ENCODE data around the gene FAM222A.

Gene FAM222A

DNA sequence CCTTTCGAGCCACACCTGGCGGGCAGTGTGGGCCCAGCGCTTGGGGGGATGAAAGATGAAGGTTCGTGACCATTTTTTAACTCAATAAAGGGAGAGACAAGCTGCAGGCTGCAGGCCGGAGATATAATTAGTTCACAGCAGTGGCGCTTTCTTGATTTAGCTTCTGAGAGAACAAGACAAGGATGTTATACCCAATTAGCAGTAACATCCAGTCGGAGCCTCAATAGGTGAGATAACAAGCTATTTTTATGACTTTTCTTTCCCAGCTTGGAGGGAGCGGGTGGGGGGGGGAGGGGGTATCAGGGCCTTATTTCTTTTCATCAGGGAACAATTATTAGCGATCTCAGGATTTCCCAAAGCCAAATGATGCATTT, 9.1 kb downstream of the FAM222A start:
- Histone ChIP-seq H2AK5ac (ENCODE audit: low read depth, low read length) (peak overlapping the region; percentile 86), H2BK120ac (ENCODE audit: low read depth, low read length) (no peak overlapping the region), H2BK15ac (ENCODE audit: low read length) (no peak overlapping the region), H3K14ac (ENCODE audit: low read length) (no peak overlapping the region), H4K91ac (ENCODE audit: low read depth, low read length, poor library complexity) (no peak overlapping the region), H3K18ac (ENCODE audit: low read length) (peak overlapping the region; percentile 78), H4K8ac (ENCODE audit: low read depth, low read length) (no peak overlapping the region), H3K79me1 (ENCODE audit: low read depth, low read length) (peaks cover 16% of the 10 kb centered on the region), H3K27ac (replicated peaks; ENCODE audit: low read length) (peak overlapping the region; percentile 45), H3K9me3 (replicated peaks in 1 of 2; ENCODE audit: control insufficient read depth in 2 of 2, insufficient read depth in 1 of 2, low read depth in 1 of 2, low read length in 2 of 2) (no peaks in the 10 kb centered on the region), H3K4me1 (ENCODE audit: control insufficient read depth in 2 of 2, insufficient read depth in 1 of 2, low read depth in 1 of 2, low read length in 2 of 2) (peaks cover 51 to 66% of the 10 kb centered on the region in 2 donors), H2AFZ (ENCODE audit: low read length) (no peak overlapping the region), H3K36me3 (replicated peaks in 1 of 2; ENCODE audit: control insufficient read depth in 2 of 2, insufficient read depth in 2 of 2, low read length in 2 of 2) (no peaks in the 10 kb centered on the region), H3K4me2 (ENCODE audit: insufficient read depth, low read length, poor library complexity, severe bottlenecking) (peak overlapping the region; percentile 35), H3K4ac (ENCODE audit: low read length) (no peak overlapping the region), H2BK12ac (ENCODE audit: low read length) (no peak overlapping the region), H3K23ac (ENCODE audit: low read depth, low read length, poor library complexity) (no peak overlapping the region), H3K27me3 (ENCODE audit: control insufficient read depth in 3 of 3, insufficient read depth in 3 of 3, low read depth in 1 of 3, low read length in 3 of 3) (peaks cover 0 to 46% (median 2%) of the 10 kb centered on the region in 3 experiments), H2BK5ac (ENCODE audit: low read length) (no peak overlapping the region), H3K9ac (ENCODE audit: low read depth, low read length, poor library complexity) (no peak overlapping the region), H3K4me3 (ENCODE audit: low read length in 2 of 2) (no peak overlapping the region)
- no CpG with 5 or more reads among the region's 9 CpGs for WGBS, 2 donors (ENCODE audit: extremely low coverage in 2 of 2, insufficient read length in 2 of 2, insufficient replicate concordance in 1 of 2)
- DNase-seq (ENCODE audit: low spot score) = no peak

DNA sequence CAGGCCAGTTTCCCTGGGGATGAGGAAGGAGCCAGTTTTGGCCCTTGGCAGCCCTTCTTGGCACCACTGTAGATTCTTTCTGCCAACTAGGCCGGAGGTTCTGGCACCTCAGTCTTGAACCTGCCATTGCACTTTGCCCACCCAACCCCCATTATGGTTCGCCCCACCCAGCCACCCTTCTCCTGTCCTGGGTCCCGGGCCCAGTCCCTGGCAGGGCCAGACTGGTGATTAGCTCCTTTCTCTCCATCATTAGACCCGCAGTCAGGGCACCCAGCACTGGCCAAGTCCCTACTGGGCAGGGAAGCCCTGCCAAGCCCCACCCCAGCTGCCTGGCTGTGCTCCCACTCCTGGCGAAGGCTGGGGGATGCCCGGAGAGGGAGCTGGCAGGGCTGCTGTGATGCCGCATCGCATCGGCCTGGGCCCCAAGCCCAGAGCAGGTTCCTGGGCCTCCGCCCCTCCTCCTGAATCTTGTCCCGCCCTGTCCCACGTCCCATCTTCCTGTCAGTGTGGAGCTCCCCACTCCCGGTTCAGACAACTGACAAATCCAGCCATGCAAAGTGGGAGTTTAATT, 9.8 kb downstream of the FAM222A start:
- Histone ChIP-seq H3K23ac (ENCODE audit: low read depth, low read length, poor library complexity) (peak overlapping the region; percentile 29), H3K79me1 (ENCODE audit: low read depth, low read length) (peaks cover 14% of the 10 kb centered on the region), H2AK5ac (ENCODE audit: low read depth, low read length) (peak overlapping the region; percentile 42), H4K91ac (ENCODE audit: low read depth, low read length, poor library complexity) (peak overlapping the region; percentile 10), H3K27me3 (ENCODE audit: control insufficient read depth in 3 of 3, insufficient read depth in 3 of 3, low read depth in 1 of 3, low read length in 3 of 3) (peaks cover 0 to 43% (median 2%) of the 10 kb centered on the region in 3 experiments), H2BK12ac (ENCODE audit: low read length) (peak overlapping the region; percentile 33), H3K36me3 (replicated peaks in 1 of 2; ENCODE audit: control insufficient read depth in 2 of 2, insufficient read depth in 2 of 2, low read length in 2 of 2) (no peaks in the 10 kb centered on the region), H3K4ac (ENCODE audit: low read length) (no peak overlapping the region), H2BK15ac (ENCODE audit: low read length) (peak overlapping the region; percentile 72), H3K4me1 (ENCODE audit: control insufficient read depth in 2 of 2, insufficient read depth in 1 of 2, low read depth in 1 of 2, low read length in 2 of 2) (peaks cover 48 to 68% of the 10 kb centered on the region in 2 donors), H2BK5ac (ENCODE audit: low read length) (peak overlapping the region; percentile 43), H3K4me3 (ENCODE audit: low read length in 2 of 2) (no peak overlapping the region), H2BK120ac (ENCODE audit: low read depth, low read length) (no peak overlapping the region), H3K9me3 (replicated peaks in 1 of 2; ENCODE audit: control insufficient read depth in 2 of 2, insufficient read depth in 1 of 2, low read depth in 1 of 2, low read length in 2 of 2) (no peaks in the 10 kb centered on the region), H3K27ac (replicated peaks; ENCODE audit: low read length) (no peak overlapping the region), H3K4me2 (ENCODE audit: insufficient read depth, low read length, poor library complexity, severe bottlenecking) (no peak overlapping the region), H4K8ac (ENCODE audit: low read depth, low read length) (no peak overlapping the region), H2AFZ (ENCODE audit: low read length) (no peak overlapping the region), H3K14ac (ENCODE audit: low read length) (no peak overlapping the region), H3K18ac (ENCODE audit: low read length) (peak overlapping the region; percentile 88), H3K9ac (ENCODE audit: low read depth, low read length, poor library complexity) (peak overlapping the region; percentile 33)
- DNase-seq (ENCODE audit: low spot score) = no peak
- no CpG with 5 or more reads among the region's 13 CpGs for WGBS, 2 donors (ENCODE audit: extremely low coverage in 2 of 2, insufficient read length in 2 of 2, insufficient replicate concordance in 1 of 2)

GRCh38 chr12:109724321-109724892, 10.8 kb downstream of the FAM222A start:
- no peaks in the 10 kb centered on the region for H3K36me3 ChIP-seq (replicated peaks in 1 of 2; ENCODE audit: control insufficient read depth in 2 of 2, insufficient read depth in 2 of 2, low read length in 2 of 2)
- no peak overlapping the region for H2BK120ac ChIP-seq (ENCODE audit: low read depth, low read length)
- H3K4ac ChIP-seq (ENCODE audit: low read length) = no peak overlapping the region
- peak overlapping the region; percentile 42 for H2BK12ac ChIP-seq (ENCODE audit: low read length)
- H4K8ac ChIP-seq (ENCODE audit: low read depth, low read length) = no peak overlapping the region
- no peak overlapping the region for H2AFZ ChIP-seq (ENCODE audit: low read length)
- H3K18ac ChIP-seq (ENCODE audit: low read length) = peak overlapping the region; percentile 88
- H2BK5ac ChIP-seq (ENCODE audit: low read length) = peak overlapping the region; percentile 43
- no peak overlapping the region for H3K4me2 ChIP-seq (ENCODE audit: insufficient read depth, low read length, poor library complexity, severe bottlenecking)
- no peaks in the 10 kb centered on the region for H3K9me3 ChIP-seq (replicated peaks in 1 of 2; ENCODE audit: control insufficient read depth in 2 of 2, insufficient read depth in 1 of 2, low read depth in 1 of 2, low read length in 2 of 2)
- H2AK5ac ChIP-seq (ENCODE audit: low read depth, low read length) = peak overlapping the region; percentile 42
- peaks cover 14% of the 10 kb centered on the region for H3K79me1 ChIP-seq (ENCODE audit: low read depth, low read length)
- DNase-seq (ENCODE audit: low spot score) = no peak
- H3K27ac ChIP-seq (replicated peaks; ENCODE audit: low read length) = no peak overlapping the region
- peak overlapping the region; percentile 26 for H2BK15ac ChIP-seq (ENCODE audit: low read length)
- peak overlapping the region; percentile 28 for H3K14ac ChIP-seq (ENCODE audit: low read length)
- no peak overlapping the region for H3K4me3 ChIP-seq (ENCODE audit: low read length in 2 of 2)
- no peak overlapping the region for H3K9ac ChIP-seq (ENCODE audit: low read depth, low read length, poor library complexity)
- H3K27me3 ChIP-seq (ENCODE audit: control insufficient read depth in 3 of 3, insufficient read depth in 3 of 3, low read depth in 1 of 3, low read length in 3 of 3) = peaks cover 0 to 36% (median 0%) of the 10 kb centered on the region in 3 experiments
- no CpG with 5 or more reads among the region's 14 CpGs for WGBS, 2 donors (ENCODE audit: extremely low coverage in 2 of 2, insufficient read length in 2 of 2, insufficient replicate concordance in 1 of 2)
- no peak overlapping the region for H4K91ac ChIP-seq (ENCODE audit: low read depth, low read length, poor library complexity)
- H3K23ac ChIP-seq (ENCODE audit: low read depth, low read length, poor library complexity) = peak overlapping the region; percentile 28
- peaks cover 38 to 59% of the 10 kb centered on the region in 2 donors for H3K4me1 ChIP-seq (ENCODE audit: control insufficient read depth in 2 of 2, insufficient read depth in 1 of 2, low read depth in 1 of 2, low read length in 2 of 2)

GRCh38 chr12:109725321-109726105, 11.9 kb downstream of the FAM222A start:
- Histone ChIP-seq H2BK120ac (ENCODE audit: low read depth, low read length) (no peak overlapping the region), H4K91ac (ENCODE audit: low read depth, low read length, poor library complexity) (no peak overlapping the region), H2AK5ac (ENCODE audit: low read depth, low read length) (peak overlapping the region; percentile 42), H3K18ac (ENCODE audit: low read length) (peak overlapping the region; percentile 53), H3K4me1 (ENCODE audit: control insufficient read depth in 2 of 2, insufficient read depth in 1 of 2, low read depth in 1 of 2, low read length in 2 of 2) (peaks cover 27 to 51% of the 10 kb centered on the region in 2 donors), H2BK5ac (ENCODE audit: low read length) (peak overlapping the region; percentile 94), H3K4me2 (ENCODE audit: insufficient read depth, low read length, poor library complexity, severe bottlenecking) (no peak overlapping the region), H3K79me1 (ENCODE audit: low read depth, low read length) (peaks cover 14% of the 10 kb centered on the region), H3K27me3 (ENCODE audit: control insufficient read depth in 3 of 3, insufficient read depth in 3 of 3, low read depth in 1 of 3, low read length in 3 of 3) (peaks cover 0 to 36% (median 0%) of the 10 kb centered on the region in 3 experiments), H3K27ac (replicated peaks; ENCODE audit: low read length) (peak overlapping the region; percentile 48), H3K14ac (ENCODE audit: low read length) (no peak overlapping the region), H2AFZ (ENCODE audit: low read length) (no peak overlapping the region), H3K9ac (ENCODE audit: low read depth, low read length, poor library complexity) (no peak overlapping the region), H3K23ac (ENCODE audit: low read depth, low read length, poor library complexity) (no peak overlapping the region), H2BK12ac (ENCODE audit: low read length) (peak overlapping the region; percentile 41), H2BK15ac (ENCODE audit: low read length) (peak overlapping the region; percentile 29), H3K4ac (ENCODE audit: low read length) (no peak overlapping the region), H4K8ac (ENCODE audit: low read depth, low read length) (no peak overlapping the region), H3K9me3 (replicated peaks in 1 of 2; ENCODE audit: control insufficient read depth in 2 of 2, insufficient read depth in 1 of 2, low read depth in 1 of 2, low read length in 2 of 2) (no peaks in the 10 kb centered on the region), H3K36me3 (replicated peaks in 1 of 2; ENCODE audit: control insufficient read depth in 2 of 2, insufficient read depth in 2 of 2, low read length in 2 of 2) (no peaks in the 10 kb centered on the region), H3K4me3 (ENCODE audit: low read length in 2 of 2) (no peak overlapping the region)
- no peak for DNase-seq (ENCODE audit: low spot score)
- no CpG with 5 or more reads among the region's 24 CpGs for WGBS, 2 donors (ENCODE audit: extremely low coverage in 2 of 2, insufficient read length in 2 of 2, insufficient replicate concordance in 1 of 2)
